Prostate gland (tissue), 2 donors: ENCODE measurements around the gene C11orf71.

Source experiments
- POLR2A ChIP-seq: fragments of 450-650 bp; IDR thresholded peaks from one replicate; pipeline ENCODE4 v1.6.1; 2016; ENCODE audit warnings: antibody characterized with exemption, mild to moderate bottlenecking
- POLR2AphosphoS5 ChIP-seq: sonication (generic); formaldehyde crosslinking; IDR thresholded peaks from one replicate; pipeline ENCODE4 v1.6.1; 2017; ENCODE audit warnings: antibody characterized with exemption
- TF ChIP-seq, protein P1 (sequence below), 4 experiments: fragments of 200-600 bp in 2 of 4; fragments of 450-650 bp in 2 of 4; sonication (generic) in 2 of 4; IDR thresholded peaks; 1 replicate in 3 of 4; 2 replicates in 1 of 4; pipeline ENCODE4 v1.5.1; 2016 to 2019; ENCODE audit warnings: antibody characterized with exemption in 4 of 4, mild to moderate bottlenecking in 2 of 4, moderate library complexity in 2 of 4

DNA sequence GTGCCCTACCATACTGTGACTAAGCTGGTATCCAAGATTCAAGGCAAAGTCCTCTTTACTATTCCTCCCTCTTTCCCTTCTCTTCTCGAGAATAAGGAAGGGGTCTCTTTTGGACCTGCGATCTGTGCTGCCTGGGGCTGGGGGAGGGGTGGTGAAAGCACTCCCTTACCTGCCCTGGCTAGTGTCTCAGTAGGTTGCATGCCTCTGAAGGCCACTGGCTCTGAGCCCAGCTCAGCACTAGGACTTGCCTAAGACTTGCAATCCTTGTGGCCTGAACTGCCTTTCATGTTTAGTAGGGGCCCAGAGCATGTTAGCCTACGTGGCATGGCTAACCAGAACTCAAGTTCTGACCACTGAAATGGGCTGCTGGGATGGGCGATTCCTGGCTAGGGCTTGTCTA is 26.0 kb upstream of the C11orf71 start:
- TF ChIP-seq, protein P1, sequence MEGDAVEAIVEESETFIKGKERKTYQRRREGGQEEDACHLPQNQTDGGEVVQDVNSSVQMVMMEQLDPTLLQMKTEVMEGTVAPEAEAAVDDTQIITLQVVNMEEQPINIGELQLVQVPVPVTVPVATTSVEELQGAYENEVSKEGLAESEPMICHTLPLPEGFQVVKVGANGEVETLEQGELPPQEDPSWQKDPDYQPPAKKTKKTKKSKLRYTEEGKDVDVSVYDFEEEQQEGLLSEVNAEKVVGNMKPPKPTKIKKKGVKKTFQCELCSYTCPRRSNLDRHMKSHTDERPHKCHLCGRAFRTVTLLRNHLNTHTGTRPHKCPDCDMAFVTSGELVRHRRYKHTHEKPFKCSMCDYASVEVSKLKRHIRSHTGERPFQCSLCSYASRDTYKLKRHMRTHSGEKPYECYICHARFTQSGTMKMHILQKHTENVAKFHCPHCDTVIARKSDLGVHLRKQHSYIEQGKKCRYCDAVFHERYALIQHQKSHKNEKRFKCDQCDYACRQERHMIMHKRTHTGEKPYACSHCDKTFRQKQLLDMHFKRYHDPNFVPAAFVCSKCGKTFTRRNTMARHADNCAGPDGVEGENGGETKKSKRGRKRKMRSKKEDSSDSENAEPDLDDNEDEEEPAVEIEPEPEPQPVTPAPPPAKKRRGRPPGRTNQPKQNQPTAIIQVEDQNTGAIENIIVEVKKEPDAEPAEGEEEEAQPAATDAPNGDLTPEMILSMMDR (IDR thresholded peaks at IDR 0.05): no peak
- TF ChIP-seq POLR2AphosphoS5 (no peak), POLR2A (no peak)
